Uterus (tissue), 2 donors: ENCODE results near the gene XPO5.

Experiments
- POLR2A ChIP-seq, 2 donors: fragments of 450-650 bp; IDR thresholded peaks; one replicate each; pipeline ENCODE4 v1.6.1; 2016; ENCODE audit warnings: antibody characterized with exemption in 2 of 2, mild to moderate bottlenecking in 1 of 2, moderate library complexity in 1 of 2
- TF ChIP-seq, protein P1 (sequence below), 4 experiments: fragments of 200-600 bp in 2 of 4; fragments of 450-650 bp in 2 of 4; sonication (generic) in 2 of 4; IDR thresholded peaks; one replicate each; pipeline ENCODE4 v1.5.1; 2016 to 2019; ENCODE audit warnings: antibody characterized with exemption in 4 of 4, mild to moderate bottlenecking in 2 of 4, moderate library complexity in 1 of 4

- TF ChIP-seq, protein P1, sequence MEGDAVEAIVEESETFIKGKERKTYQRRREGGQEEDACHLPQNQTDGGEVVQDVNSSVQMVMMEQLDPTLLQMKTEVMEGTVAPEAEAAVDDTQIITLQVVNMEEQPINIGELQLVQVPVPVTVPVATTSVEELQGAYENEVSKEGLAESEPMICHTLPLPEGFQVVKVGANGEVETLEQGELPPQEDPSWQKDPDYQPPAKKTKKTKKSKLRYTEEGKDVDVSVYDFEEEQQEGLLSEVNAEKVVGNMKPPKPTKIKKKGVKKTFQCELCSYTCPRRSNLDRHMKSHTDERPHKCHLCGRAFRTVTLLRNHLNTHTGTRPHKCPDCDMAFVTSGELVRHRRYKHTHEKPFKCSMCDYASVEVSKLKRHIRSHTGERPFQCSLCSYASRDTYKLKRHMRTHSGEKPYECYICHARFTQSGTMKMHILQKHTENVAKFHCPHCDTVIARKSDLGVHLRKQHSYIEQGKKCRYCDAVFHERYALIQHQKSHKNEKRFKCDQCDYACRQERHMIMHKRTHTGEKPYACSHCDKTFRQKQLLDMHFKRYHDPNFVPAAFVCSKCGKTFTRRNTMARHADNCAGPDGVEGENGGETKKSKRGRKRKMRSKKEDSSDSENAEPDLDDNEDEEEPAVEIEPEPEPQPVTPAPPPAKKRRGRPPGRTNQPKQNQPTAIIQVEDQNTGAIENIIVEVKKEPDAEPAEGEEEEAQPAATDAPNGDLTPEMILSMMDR (IDR thresholded peaks at IDR 0.05): no peak
- no peak for TF ChIP-seq POLR2A (IDR thresholded peaks at IDR 0.05)
These were observed 54.0 kb downstream of the XPO5 start for GRCh38 chr6:43521836-43522235.
